Measurements from ENCODE around the gene TRIM71. TPM values are rescaled to one million over a fixed set of nuclear protein-coding genes. Genes with fewer than 3 reads are reported as not detected.

Gene TRIM71
- total RNA-seq, 1 experiment from 2014 or later: 0.17 TPM

DNA sequence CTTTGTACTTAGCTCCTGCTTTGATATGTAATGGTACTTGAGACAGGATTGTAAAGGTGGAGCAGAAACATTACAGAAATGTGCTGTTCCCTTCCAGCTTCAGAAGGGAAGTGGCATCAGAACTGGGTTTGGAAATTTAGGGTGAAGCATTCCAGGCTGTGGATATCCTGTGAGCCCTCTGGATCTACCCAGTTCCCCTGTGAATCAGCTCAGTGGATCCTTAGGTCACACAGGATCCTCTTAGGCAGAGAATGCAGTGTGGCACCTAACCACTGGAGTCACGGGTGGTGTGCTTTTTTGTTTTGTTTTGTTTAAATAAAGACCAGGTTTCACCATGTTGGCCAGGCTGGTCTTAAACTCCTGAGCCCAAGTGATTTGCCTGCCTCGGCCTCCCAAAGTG is 66.0 kb downstream of the TRIM71 start:
- H3K9me2 ChIP-seq (ENCODE audit: insufficient read depth): no peaks in the 10 kb centered on the region
- ChIA-PET CTCF (no interaction called here), POLR2A (no interaction called here), RAD21 (ENCODE audit: low non-redundant PET in 1 of 2, low total read pairs in 2 of 2, uncharacterized antibody in 2 of 2, unreplicated experiment in 2 of 2) (no interaction called here)
- no peaks in the 10 kb centered on the region for H3K27me3 ChIP-seq (ENCODE audit: insufficient read depth, low read length)
- no peak overlapping the region for H2AFZ ChIP-seq (ENCODE audit: low read depth, low read length, poor library complexity, severe bottlenecking)
- no peak overlapping the region for H3K27ac ChIP-seq (ENCODE audit: low read depth, low read length)
- no peak overlapping the region for H3K4me3 ChIP-seq (replicated peaks in 1 of 2; ENCODE audit: low read depth in 1 of 2, low read length in 2 of 2)
- H3K9me3 ChIP-seq (ENCODE audit: control insufficient read depth in 1 of 2, insufficient read depth in 1 of 2, low read depth in 1 of 2, low read length in 2 of 2): no peaks in the 10 kb centered on the region
- intact Hi-C loops (cut with micrococcal nuclease): no loop called here
- no peak overlapping the region for H3K4me2 ChIP-seq (ENCODE audit: low read length)
- no peak overlapping the region for H3K9ac ChIP-seq (ENCODE audit: low read length)
- no peak for DNase-seq (ENCODE audit: low read depth, low spot score)
- no peaks in the 10 kb centered on the region for H3K36me3 ChIP-seq (ENCODE audit: control insufficient read depth in 1 of 2, insufficient read depth in 2 of 2, low read length in 2 of 2)
- TF ChIP-seq SIN3A (IDR thresholded peaks at IDR 0.05; ENCODE audit: low read depth): no peak
- TF ChIP-seq EZH2phosphoT487 (IDR thresholded peaks at IDR 0.05; ENCODE audit: borderline replicate concordance): no peak
- TF ChIP-seq CBX3 (IDR thresholded peaks at IDR 0.05; ENCODE audit: low read depth): no peak
- TF ChIP-seq POLR2A (IDR thresholded peaks at IDR 0.05; ENCODE audit: borderline replicate concordance, extremely low read depth, insufficient read depth, insufficient read length): no peak
- TF ChIP-seq, protein P1, sequence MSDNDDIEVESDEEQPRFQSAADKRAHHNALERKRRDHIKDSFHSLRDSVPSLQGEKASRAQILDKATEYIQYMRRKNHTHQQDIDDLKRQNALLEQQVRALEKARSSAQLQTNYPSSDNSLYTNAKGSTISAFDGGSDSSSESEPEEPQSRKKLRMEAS (IDR thresholded peaks at IDR 0.05): no peak
- no peak for TF ChIP-seq CEBPB (IDR thresholded peaks at IDR 0.05; ENCODE audit: low read depth)
- TF ChIP-seq YY1 (IDR thresholded peaks at IDR 0.05; ENCODE audit: extremely low read depth, insufficient replicate concordance, low read depth, low read length): no peak
- TF ChIP-seq, protein P2, sequence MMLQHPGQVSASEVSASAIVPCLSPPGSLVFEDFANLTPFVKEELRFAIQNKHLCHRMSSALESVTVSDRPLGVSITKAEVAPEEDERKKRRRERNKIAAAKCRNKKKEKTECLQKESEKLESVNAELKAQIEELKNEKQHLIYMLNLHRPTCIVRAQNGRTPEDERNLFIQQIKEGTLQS (IDR thresholded peaks at IDR 0.05): no peak
- no peak for TF ChIP-seq JUND (IDR thresholded peaks at IDR 0.05)
- no peaks in the 10 kb centered on the region for H3K79me2 ChIP-seq (ENCODE audit: insufficient read depth, low read length)
- ATAC-seq: no peak
- H3K4me1 ChIP-seq (ENCODE audit: control insufficient read depth in 1 of 2, insufficient read depth in 2 of 2, low read length in 2 of 2): peaks cover 4 to 5% of the 10 kb centered on the region in 2 experiments; a peak in 3 of 4 replicates
- no peaks in the 10 kb centered on the region for H4K20me1 ChIP-seq (ENCODE audit: insufficient read depth)
- BruUV-seq (replicated peaks): no TSS peak

DNA sequence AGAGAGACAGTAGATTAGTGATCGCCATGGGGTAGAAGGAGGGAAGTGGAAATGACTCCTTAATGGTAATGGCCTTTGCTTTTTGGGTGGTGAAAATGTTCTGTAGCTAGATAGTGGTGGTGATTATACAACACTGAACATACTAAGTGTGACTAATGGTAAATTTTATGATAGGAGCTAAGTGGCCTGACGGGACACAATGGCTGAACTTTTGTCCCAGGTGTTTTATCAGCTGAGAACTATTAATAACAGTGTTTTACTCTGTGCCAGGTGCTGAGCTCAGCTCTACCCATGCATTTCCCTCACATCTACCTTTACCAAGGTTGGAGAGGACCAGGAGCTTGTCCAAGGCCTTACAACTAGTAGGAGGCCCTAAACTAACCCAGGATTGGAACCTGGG is 66.8 kb downstream of the TRIM71 start:
- intact Hi-C loops (cut with micrococcal nuclease): no loop called here
- Histone ChIP-seq H3K36me3 (ENCODE audit: control insufficient read depth in 1 of 2, insufficient read depth in 2 of 2, low read length in 2 of 2) (no peaks in the 10 kb centered on the region), H3K9me3 (ENCODE audit: control insufficient read depth in 1 of 2, insufficient read depth in 1 of 2, low read depth in 1 of 2, low read length in 2 of 2) (no peaks in the 10 kb centered on the region), H3K9ac (ENCODE audit: low read length) (no peak overlapping the region), H2AFZ (ENCODE audit: low read depth, low read length, poor library complexity, severe bottlenecking) (no peak overlapping the region), H3K4me3 (replicated peaks in 1 of 2; ENCODE audit: low read depth in 1 of 2, low read length in 2 of 2) (no peak overlapping the region), H3K9me2 (ENCODE audit: insufficient read depth) (no peaks in the 10 kb centered on the region), H3K4me1 (ENCODE audit: control insufficient read depth in 1 of 2, insufficient read depth in 2 of 2, low read length in 2 of 2) (peaks cover 4 to 5% of the 10 kb centered on the region in 2 experiments; a peak in 3 of 4 replicates), H3K4me2 (ENCODE audit: low read length) (no peak overlapping the region), H3K27me3 (ENCODE audit: insufficient read depth, low read length) (no peaks in the 10 kb centered on the region), H3K27ac (ENCODE audit: low read depth, low read length) (no peak overlapping the region), H3K79me2 (ENCODE audit: insufficient read depth, low read length) (no peaks in the 10 kb centered on the region), H4K20me1 (ENCODE audit: insufficient read depth) (no peaks in the 10 kb centered on the region)
- BruUV-seq (replicated peaks): no TSS peak
- ChIA-PET POLR2A (no interaction called here), CTCF (no interaction called here), RAD21 (ENCODE audit: low non-redundant PET in 1 of 2, low total read pairs in 2 of 2, uncharacterized antibody in 2 of 2, unreplicated experiment in 2 of 2) (no interaction called here)
- ATAC-seq (no peak), DNase-seq (ENCODE audit: low read depth, low spot score) (no peak)
- TF ChIP-seq RAD21 (IDR thresholded peaks at IDR 0.05; ENCODE audit: low read depth): no peak

All from HCT116 (cell line).